ENCODE results near the gene FBN2. TPM values are rescaled to one million over a fixed set of nuclear protein-coding genes. Genes with fewer than 3 reads are reported as not detected.

The FBN2 gene
- total RNA-seq, 4 donors from 2014 or later, result 5.4 to 14.9 (median 10.1) TPM

GRCh38 chr5:128441165-128441564 lies 96.9 kb downstream of the FBN2 start:
- 85% methylated on average over 2 of the region's 2 CpGs for WGBS
- H3K27me3 ChIP-seq, result no peaks in the 10 kb centered on the region
- H3K4me1 ChIP-seq, result peaks cover 0 to 17% (median 7%) of the 10 kb centered on the region in 4 donors
- DNase-seq (ENCODE audit: extremely low spot score), result no peak
- intact Hi-C loops (cut with DNase I), result no loop called here
- TF ChIP-seq POLR2AphosphoS5 (IDR thresholded peaks at IDR 0.05) (no peak), EP300 (IDR thresholded peaks at IDR 0.05) (no peak), POLR2A (IDR thresholded peaks at IDR 0.05; ENCODE audit: low read depth) (no peak)
- TF ChIP-seq, protein P1, sequence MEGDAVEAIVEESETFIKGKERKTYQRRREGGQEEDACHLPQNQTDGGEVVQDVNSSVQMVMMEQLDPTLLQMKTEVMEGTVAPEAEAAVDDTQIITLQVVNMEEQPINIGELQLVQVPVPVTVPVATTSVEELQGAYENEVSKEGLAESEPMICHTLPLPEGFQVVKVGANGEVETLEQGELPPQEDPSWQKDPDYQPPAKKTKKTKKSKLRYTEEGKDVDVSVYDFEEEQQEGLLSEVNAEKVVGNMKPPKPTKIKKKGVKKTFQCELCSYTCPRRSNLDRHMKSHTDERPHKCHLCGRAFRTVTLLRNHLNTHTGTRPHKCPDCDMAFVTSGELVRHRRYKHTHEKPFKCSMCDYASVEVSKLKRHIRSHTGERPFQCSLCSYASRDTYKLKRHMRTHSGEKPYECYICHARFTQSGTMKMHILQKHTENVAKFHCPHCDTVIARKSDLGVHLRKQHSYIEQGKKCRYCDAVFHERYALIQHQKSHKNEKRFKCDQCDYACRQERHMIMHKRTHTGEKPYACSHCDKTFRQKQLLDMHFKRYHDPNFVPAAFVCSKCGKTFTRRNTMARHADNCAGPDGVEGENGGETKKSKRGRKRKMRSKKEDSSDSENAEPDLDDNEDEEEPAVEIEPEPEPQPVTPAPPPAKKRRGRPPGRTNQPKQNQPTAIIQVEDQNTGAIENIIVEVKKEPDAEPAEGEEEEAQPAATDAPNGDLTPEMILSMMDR (IDR thresholded peaks at IDR 0.05), result no peak
- no peak overlapping the region for H3K4me3 ChIP-seq
- no peaks in the 10 kb centered on the region for H3K36me3 ChIP-seq
- H3K27ac ChIP-seq (replicated peaks in 1 of 4), result no peak overlapping the region
- H3K9me3 ChIP-seq, result no peaks in the 10 kb centered on the region

DNA sequence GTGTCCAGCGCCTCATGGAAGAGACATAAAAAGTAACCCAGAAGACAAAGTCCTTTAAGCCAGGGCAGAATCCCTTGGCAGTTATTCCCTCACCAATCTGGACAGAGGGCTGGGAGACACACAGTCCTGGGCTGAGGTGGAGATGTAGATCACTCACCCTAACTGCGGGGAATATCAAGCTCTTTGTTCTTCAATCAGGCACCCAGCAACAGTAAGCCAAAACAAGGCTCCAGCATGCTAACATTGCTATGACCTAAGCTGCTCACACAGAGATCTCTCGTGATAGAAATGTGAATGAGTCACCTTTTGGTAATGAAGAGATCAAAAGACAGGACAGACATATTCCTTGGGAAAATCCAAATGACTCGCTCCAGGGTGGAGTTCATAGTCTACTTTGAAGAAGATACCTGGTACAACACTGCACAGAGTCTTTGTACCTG lies 101.3 kb downstream of the FBN2 start:
- no peaks in the 10 kb centered on the region for H3K27me3 ChIP-seq
- intact Hi-C loops (cut with DNase I), result no loop called here
- H3K4me1 ChIP-seq, result peaks cover 0 to 9% (median 4%) of the 10 kb centered on the region in 4 donors
- no peaks in the 10 kb centered on the region for H3K9me3 ChIP-seq
- H3K36me3 ChIP-seq, result no peaks in the 10 kb centered on the region
- no peak overlapping the region for H3K4me3 ChIP-seq
- 78% methylated on average over 4 of the region's 4 CpGs for WGBS
- TF ChIP-seq EP300 (IDR thresholded peaks at IDR 0.05), result no peak
- TF ChIP-seq POLR2A (IDR thresholded peaks at IDR 0.05; ENCODE audit: low read depth), result no peak
- TF ChIP-seq, protein P1 (IDR thresholded peaks at IDR 0.05), result no peak
- no peak for TF ChIP-seq POLR2AphosphoS5 (IDR thresholded peaks at IDR 0.05)
- no peak overlapping the region for H3K27ac ChIP-seq (replicated peaks in 1 of 4)
- DNase-seq (ENCODE audit: extremely low spot score), result no peak

- H3K4me3 ChIP-seq, result no peak overlapping the region
- no peak for DNase-seq (ENCODE audit: extremely low spot score)
- no peak overlapping the region for H3K27ac ChIP-seq (replicated peaks in 1 of 4)
- WGBS, result 66% methylated on average over 4 of the region's 4 CpGs
- intact Hi-C loops (cut with DNase I), result no loop called here
- no peaks in the 10 kb centered on the region for H3K9me3 ChIP-seq
- TF ChIP-seq, protein P1 (IDR thresholded peaks at IDR 0.05), result no peak
- TF ChIP-seq POLR2AphosphoS5 (IDR thresholded peaks at IDR 0.05), result no peak
- TF ChIP-seq EP300 (IDR thresholded peaks at IDR 0.05), result no peak
- TF ChIP-seq POLR2A (IDR thresholded peaks at IDR 0.05; ENCODE audit: low read depth), result no peak
- no peaks in the 10 kb centered on the region for H3K36me3 ChIP-seq
- peaks cover 0 to under 1% (median 0%) of the 10 kb centered on the region in 4 donors for H3K4me1 ChIP-seq
- H3K27me3 ChIP-seq, result no peaks in the 10 kb centered on the region
These were observed 102.2 kb downstream of the FBN2 start for GRCh38 chr5:128435861-128436260.

DNA sequence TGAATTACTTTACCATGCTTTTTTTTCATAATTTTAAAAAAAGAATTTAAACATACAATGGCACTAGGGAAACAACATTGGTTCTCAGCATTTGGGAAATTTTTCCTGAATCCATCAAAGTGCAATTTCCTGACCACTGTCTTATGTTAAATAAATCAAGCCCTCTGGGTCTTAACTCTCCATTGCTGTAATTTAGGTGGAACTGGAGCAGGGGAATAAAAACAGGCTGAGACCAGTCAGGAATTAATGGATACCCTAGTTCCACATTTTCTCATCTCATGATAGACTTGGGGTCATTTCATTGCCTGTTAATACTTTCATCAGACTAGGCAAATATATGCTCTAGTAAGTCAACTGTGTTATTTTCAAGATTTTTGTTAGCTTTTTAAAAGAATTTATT lies 103.1 kb downstream of the FBN2 start:
- no peaks in the 10 kb centered on the region for H3K9me3 ChIP-seq
- no peaks in the 10 kb centered on the region for H3K36me3 ChIP-seq
- no peak for DNase-seq (ENCODE audit: extremely low spot score)
- H3K4me3 ChIP-seq, result no peak overlapping the region
- H3K4me1 ChIP-seq, result no peaks in the 10 kb centered on the region
- intact Hi-C loops (cut with DNase I), result no loop called here
- H3K27ac ChIP-seq (replicated peaks in 1 of 4), result no peak overlapping the region
- no peaks in the 10 kb centered on the region for H3K27me3 ChIP-seq
- TF ChIP-seq POLR2AphosphoS5 (IDR thresholded peaks at IDR 0.05) (no peak), POLR2A (IDR thresholded peaks at IDR 0.05; ENCODE audit: low read depth) (no peak), EP300 (IDR thresholded peaks at IDR 0.05) (no peak)
- TF ChIP-seq, protein P1 (IDR thresholded peaks at IDR 0.05), result no peak

- WGBS, result 83% methylated on average over 2 of the region's 2 CpGs
- TF ChIP-seq, protein P1 (IDR thresholded peaks at IDR 0.05), result no peak
- TF ChIP-seq POLR2A (IDR thresholded peaks at IDR 0.05; ENCODE audit: low read depth) (no peak), POLR2AphosphoS5 (IDR thresholded peaks at IDR 0.05) (no peak), EP300 (IDR thresholded peaks at IDR 0.05) (no peak)
- no peaks in the 10 kb centered on the region for H3K9me3 ChIP-seq
- no peak overlapping the region for H3K27ac ChIP-seq (replicated peaks in 1 of 4)
- intact Hi-C loops (cut with DNase I), result no loop called here
- no peak overlapping the region for H3K4me3 ChIP-seq
- DNase-seq (ENCODE audit: extremely low spot score), result no peak
- no peaks in the 10 kb centered on the region for H3K36me3 ChIP-seq
- H3K4me1 ChIP-seq, result no peaks in the 10 kb centered on the region
- no peaks in the 10 kb centered on the region for H3K27me3 ChIP-seq
These were observed 105.1 kb downstream of the FBN2 start for GRCh38 chr5:128432913-128433440.

All from esophagus muscularis mucosa (tissue), 4 donors.